Measurements from ENCODE around the gene NPEPL1. TPM values are rescaled to one million over a fixed set of nuclear protein-coding genes. Genes with fewer than 3 reads are reported as not detected.

NPEPL1 gene
- total RNA-seq, 1 experiment from 2014 or later = 71.6 TPM

DNA sequence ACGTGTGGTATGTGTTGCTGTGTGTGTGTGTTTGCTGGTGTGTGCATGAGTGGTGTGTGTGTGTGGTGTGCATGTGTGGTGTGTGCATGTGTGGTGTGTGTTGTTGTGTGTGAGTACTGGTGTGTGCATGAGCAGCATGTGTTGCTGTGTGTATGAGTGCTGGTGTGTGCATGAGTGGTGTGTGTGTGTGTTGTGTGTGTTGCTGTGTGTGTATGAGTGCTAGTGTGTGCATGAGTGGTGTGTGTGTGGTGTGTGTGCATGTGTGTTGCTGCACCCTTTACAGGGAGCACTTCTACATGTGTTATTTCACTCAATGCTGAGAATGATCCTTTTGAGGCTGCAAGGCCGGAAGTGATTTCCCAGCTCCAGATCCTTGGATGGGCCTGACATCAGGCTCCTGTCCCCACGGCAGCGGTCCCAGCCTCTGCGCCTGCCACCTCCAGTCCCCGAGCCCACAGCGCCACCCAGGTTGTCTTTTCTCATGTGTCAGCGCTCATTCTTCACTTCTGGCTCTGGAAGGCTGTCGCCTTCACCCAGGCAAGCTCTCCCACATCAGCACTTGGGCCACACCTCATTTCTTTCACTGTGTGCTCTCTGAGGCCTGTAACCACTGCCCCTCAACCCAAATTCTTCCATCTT, 2.6 kb downstream of the NPEPL1 start:
- no peak for DNase-seq (ENCODE audit: low read depth)
- in situ Hi-C loops (cut with HindIII; ENCODE audit: low pct_unique_long_range_greater_than_20kb, low sequenced_read_pairs) = no loop called here

DNA sequence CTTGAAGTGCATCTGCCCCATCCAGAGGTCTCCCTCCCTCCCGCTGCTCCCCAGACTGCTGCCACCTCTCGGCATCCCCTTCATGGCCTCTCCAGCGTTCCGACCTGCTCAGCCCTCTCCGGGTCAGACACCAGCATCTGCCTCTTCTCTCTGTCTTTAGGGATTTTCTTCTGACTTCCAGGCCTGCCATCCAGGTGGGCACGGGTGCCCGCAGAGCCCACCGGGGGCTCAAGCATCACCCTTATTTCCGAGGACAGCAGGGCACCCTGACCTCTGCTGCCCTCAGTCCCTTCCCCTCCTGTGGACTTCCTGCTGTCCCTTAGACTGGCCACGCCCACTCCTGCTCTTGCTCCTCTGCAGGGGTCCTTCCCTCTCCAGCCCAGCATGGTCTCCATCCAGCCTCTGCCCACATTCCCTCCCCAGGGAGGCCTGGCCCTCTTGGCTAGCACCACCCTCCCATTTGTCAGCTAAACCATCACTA, 3.3 kb downstream of the NPEPL1 start:
- DNase-seq (ENCODE audit: low read depth) = no peak
- in situ Hi-C loops (cut with HindIII; ENCODE audit: low pct_unique_long_range_greater_than_20kb, low sequenced_read_pairs) = no loop called here

DNA sequence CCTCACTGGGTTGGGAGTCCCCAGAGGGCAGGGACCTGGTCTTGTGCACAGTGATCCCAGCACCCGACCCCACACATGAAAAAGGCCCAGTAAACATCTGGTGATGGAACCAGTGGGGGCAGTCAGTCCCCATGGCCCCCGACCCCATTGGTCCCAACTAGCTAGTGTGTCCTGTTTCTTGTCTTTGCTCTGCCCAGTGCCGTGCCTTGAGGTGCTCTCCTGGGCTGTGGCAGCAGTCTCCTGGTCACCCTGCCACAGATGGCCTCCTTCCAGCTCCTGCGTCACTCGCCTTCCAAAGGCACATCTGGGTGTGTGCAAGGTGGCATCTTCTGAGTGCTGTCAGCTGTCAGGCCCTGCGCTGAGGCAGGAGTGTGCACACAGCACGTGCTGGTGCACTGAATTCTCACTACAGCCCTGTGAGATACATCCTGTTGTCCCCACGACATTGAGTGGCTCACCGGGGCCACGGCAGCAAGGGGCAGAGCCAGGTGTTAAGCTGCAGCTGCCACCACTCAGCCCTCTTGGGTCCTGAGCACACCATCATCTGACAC, 3.9 kb downstream of the NPEPL1 start:
- DNase-seq (ENCODE audit: low read depth) = no peak
- in situ Hi-C loops (cut with HindIII; ENCODE audit: low pct_unique_long_range_greater_than_20kb, low sequenced_read_pairs) = no loop called here

DNA sequence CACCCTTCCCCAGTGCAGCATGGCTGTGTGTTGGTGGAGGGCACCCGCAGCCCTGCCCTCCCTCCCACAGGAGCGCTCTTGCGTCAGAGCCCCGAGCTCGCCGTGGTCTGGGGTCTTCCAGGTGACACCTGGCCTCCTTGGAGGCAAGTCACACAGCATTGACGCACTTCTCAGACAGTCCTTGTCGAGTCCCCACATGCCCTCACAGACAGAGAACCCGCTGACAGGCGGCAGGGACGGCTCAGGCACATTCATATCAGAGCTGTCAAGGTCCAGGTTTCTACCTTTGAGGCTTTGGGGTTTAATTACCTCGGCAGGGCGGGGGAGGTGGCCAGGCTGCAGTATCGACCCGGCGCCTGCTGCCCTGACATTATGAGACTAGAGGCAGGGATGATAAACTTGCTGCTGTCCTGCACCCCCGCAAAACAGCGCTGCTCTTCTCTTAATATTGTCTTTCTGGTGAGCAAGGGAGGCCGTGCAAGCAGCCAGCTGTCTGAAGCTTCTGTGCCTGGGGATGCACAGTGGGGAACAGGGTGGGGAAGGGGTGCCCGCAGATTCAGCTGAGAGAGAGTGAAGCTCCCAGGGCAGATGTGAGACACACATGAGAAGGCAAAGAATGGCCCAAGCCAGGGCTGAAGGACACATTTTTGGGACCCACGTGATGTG, 4.7 kb downstream of the NPEPL1 start:
- DNase-seq (ENCODE audit: low read depth) = no peak
- in situ Hi-C loops (cut with HindIII; ENCODE audit: low pct_unique_long_range_greater_than_20kb, low sequenced_read_pairs) = no loop called here

DNA sequence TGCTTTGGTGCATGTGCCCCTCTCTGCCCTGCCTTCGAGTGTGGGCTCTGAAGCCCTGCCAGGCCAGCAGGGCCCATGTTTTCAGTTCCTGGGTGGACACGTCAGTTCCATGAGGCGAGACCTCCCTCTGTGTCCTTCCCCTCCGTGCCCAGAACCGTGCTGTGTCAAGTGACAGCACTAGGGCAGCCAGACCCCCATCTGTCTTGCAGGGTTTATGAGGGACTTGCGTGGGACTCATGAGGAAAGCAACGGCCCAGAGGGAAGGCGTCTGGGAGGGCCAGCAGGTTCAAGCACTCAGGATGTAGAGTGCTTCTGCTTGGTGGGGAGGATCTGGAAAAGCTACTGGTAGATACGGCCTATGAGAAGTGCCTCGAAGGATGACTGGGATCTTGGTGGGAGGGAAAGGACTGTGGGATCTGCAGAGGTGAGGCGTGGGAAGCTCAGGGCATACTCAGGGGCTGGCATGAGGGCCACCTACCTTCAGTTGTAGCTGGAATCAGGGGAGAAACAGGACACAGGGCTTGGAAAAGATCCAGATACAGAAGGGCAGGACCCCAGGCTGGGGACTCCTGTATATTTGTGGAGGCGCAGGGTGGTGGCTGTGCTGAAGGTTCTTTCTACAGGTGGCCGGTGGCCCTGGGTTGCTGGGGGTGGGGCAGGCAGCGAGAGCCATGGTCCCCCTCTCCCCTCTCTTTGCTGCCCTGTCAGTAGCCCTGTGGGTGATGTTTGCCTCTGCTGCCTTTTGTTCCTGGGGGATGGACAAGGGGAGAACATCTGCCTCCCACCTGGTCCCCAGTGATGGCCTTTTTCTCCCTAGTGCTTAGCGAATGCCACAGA, 5.5 kb downstream of the NPEPL1 start:
- in situ Hi-C loops (cut with HindIII; ENCODE audit: low pct_unique_long_range_greater_than_20kb, low sequenced_read_pairs) = no loop called here

DNA sequence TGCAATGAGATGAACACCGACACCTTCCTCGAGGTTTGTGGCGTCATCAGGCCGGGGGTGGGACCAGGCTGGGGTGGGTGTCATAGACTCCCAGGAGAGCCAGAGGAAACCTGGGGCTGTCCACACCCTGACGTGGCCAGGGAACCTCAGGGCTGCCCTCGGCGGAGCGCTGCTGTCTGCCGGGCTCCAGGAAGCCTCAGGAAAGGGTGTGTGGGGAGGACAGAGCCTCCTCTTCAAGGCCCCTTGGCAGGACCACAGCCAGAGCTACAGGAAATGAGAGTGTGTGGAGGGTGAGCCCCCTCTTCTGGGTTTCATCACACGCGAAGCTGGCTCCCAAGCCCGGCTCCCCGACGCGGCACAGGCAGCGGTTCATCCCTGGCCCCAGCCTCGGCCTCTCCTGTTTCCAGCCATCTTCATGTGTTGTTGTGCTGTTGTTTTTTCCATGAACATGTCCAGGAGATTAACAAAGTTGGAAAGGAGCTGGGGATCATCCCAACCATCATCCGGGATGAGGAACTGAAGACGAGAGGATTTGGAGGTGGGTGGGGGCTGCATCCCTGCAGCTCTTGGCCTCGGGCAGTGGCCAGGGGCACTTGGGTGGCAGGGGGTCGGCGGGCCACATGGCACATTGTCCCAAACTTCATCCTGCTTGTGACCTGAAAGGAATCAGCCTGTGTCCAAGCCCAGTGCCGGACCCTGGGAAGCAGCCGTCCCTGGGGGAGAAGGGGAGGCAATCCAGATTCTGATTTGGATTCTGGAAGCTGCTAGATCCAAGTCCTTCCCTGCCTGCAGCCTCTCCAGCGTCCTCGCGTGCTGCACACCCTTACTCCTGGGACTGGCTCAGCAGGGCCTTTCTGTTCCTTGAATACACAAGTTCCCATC, 6.4 kb downstream of the NPEPL1 start:
- in situ Hi-C loops (cut with HindIII; ENCODE audit: low pct_unique_long_range_greater_than_20kb, low sequenced_read_pairs) = no loop called here
- no peak for DNase-seq (ENCODE audit: low read depth)

More for the DNA sequence above, 5.5 kb downstream of the NPEPL1 start:
- no peak for DNase-seq (ENCODE audit: low read depth)

DNA sequence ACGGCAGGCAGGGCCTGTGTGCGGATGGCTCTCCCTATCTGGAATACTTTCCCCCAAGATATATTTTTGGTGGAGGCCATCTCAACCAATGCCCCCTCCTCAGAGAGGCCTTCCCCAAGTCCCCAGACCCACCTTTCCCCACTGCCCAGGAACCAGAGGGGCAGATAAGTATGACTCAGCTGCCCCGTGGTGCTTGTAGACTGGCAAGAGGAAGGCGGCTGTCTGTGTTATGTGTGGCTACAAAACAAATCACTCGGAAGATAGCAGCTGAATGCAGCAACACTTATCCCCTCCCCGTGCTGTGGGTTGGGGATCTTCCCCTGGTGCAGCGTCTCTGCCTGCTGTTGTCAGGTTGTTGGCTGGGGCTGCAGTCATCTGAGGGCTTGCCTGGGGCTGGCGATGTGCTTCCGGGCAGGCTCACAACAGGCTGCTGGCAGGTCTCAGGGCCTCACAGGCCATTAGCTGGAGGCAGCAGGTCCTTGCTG, 7.1 kb downstream of the NPEPL1 start:
- in situ Hi-C loops (cut with HindIII; ENCODE audit: low pct_unique_long_range_greater_than_20kb, low sequenced_read_pairs) = no loop called here
- DNase-seq (ENCODE audit: low read depth) = no peak

DNA sequence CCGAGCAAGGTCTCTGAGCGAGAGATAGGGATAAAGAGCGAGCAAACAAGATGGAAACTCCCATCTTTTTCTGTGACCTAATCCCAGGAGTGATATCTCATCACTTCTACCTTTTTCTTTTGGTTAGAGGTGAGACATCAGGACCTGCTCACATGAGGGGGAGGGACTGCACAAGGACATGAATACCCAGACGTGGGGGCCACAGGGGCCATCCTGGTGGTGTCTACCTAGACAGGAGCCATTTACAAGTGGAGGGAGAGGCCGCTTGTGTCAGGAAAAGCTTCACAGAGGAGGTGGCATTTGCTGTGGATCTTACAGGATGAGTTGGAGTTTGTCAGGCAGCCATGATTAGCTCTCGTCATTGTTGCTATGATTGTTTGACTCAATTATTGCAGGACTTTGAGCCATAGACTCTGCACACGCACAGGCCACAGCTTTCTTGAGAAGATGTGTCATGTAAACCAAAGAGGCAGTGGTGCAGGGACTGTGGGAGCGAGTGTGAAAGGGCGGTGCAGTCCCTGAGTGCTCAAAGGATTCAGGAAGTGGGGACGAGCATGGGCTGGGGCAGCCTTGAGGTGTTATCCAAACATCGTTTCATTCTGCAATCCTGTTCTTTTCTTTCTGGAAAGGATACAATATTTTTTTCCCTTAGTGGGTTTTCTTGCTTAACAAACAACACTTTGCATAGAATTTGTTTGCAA, 7.7 kb downstream of the NPEPL1 start:
- in situ Hi-C loops (cut with HindIII; ENCODE audit: low pct_unique_long_range_greater_than_20kb, low sequenced_read_pairs) = no loop called here
- DNase-seq (ENCODE audit: low read depth) = no peak

- in situ Hi-C loops (cut with HindIII; ENCODE audit: low pct_unique_long_range_greater_than_20kb, low sequenced_read_pairs) = no loop called here
- no peak for DNase-seq (ENCODE audit: low read depth)
These were observed 8.2 kb downstream of the NPEPL1 start for GRCh38 chr20:58700823-58701222.

DNA sequence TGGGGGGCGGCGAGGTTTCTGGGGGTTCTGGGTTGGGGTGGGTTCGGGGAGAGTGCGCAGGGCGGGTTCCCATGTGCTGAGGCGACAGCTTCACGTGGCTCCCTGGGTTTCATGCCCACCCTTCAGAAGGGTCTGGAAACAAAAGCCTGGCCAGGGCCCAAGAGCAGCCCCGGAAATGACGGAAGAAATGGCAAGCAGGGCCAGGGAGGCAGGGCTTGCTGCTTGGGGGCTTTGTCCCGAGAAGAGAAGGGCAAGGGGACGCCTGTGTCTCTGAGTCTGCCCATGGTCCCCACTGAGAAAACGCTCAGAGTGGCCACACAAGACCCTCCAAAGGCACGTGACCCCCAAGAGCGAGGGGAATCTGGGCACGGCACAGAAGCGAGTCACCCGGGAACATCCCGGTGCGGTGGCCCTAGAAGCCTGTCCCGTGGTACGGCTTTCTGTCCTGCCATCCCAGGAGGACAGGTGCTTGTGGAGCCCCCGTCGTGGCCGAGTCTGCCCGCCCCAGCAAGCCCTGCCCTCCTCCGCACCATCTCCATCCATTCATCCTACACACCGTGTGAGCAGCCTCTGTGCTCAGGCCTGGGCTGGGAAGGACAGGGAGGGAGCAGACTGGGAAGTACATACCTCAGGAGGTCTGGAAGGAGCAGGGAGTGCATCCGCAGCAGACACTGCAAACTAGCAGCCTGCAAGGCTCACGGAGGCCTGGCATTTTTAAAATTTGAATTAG, 9.0 kb downstream of the NPEPL1 start:
- in situ Hi-C loops (cut with HindIII; ENCODE audit: low pct_unique_long_range_greater_than_20kb, low sequenced_read_pairs) = no loop called here
- DNase-seq (ENCODE audit: low read depth) = no peak

DNA sequence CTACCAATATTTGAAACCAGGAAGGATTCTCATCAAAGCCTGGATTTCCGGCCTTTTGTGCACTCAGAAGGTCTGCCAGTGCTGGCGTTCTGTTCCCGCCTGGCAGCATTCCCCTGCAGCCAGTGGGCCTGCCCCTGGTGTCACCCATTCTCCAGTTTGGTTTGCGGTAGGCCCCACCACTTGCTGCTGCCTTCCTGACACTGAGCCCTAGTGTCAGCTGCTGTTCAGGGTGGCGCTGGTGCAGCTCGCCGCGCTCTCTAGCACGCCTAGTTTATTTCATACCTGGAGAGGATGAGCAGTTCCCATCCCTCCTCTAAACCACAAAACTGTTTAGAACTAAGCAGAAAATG, 9.5 kb downstream of the NPEPL1 start:
- no peak for DNase-seq (ENCODE audit: low read depth)
- in situ Hi-C loops (cut with HindIII; ENCODE audit: low pct_unique_long_range_greater_than_20kb, low sequenced_read_pairs) = no loop called here

- in situ Hi-C loops (cut with HindIII; ENCODE audit: low pct_unique_long_range_greater_than_20kb, low sequenced_read_pairs) = no loop called here
- no peak for DNase-seq (ENCODE audit: low read depth)
These were observed 10.5 kb downstream of the NPEPL1 start for GRCh38 chr20:58702859-58703648.

GRCh38 chr20:58703765-58704371, 11.3 kb downstream of the NPEPL1 start:
- in situ Hi-C loops (cut with HindIII; ENCODE audit: low pct_unique_long_range_greater_than_20kb, low sequenced_read_pairs) = no loop called here
- no peak for DNase-seq (ENCODE audit: low read depth)

- no peak for DNase-seq (ENCODE audit: low read depth)
- in situ Hi-C loops (cut with HindIII; ENCODE audit: low pct_unique_long_range_greater_than_20kb, low sequenced_read_pairs) = no loop called here
These were observed 12.8 kb downstream of the NPEPL1 start for GRCh38 chr20:58705208-58705926.
